Ovary (tissue), 10 donors: Measurements from ENCODE around the gene MAN1A2. TPM values are rescaled to one million over a fixed set of nuclear protein-coding genes. Genes with fewer than 3 reads are reported as not detected.

Experiments
- DNase-seq, 5 donors: peaks; one replicate each; pipeline ENCODE4 v3.0.0-alpha.2; 2019 to 2020
- H3K27ac ChIP-seq, 2 donors: fragments of 200-600 bp; one replicate each; pipeline versions ENCODE4 v1.5.1 to v1.8.0; 2019 to 2022
- H3K27me3 ChIP-seq: fragments of 200-600 bp; one replicate; pipeline ENCODE4 v1.8.0; 2022
- H3K36me3 ChIP-seq: fragments of 200-600 bp; sonication (generic); one replicate; pipeline ENCODE4 v1.5.1; 2019
- H3K4me1 ChIP-seq: one replicate; pipeline ENCODE4 v1.8.1; 2013; ENCODE audit warnings: mild to moderate bottlenecking, moderate library complexity; ENCODE audit not compliant: insufficient read depth
- H3K4me3 ChIP-seq: fragments of 200-600 bp; sonication (generic); one replicate; pipeline ENCODE4 v1.5.1; 2017
- H3K9me3 ChIP-seq, 2 donors: fragments of 200-600 bp in 1 of 2; sonication (generic) in 1 of 2; one replicate each; pipeline versions ENCODE4 v1.5.1 to v1.8.1; 2013 to 2019; ENCODE audit warnings: mild to moderate bottlenecking in 1 of 2, moderate library complexity in 1 of 2
- CTCF ChIP-seq, 3 donors: fragments of 450-650 bp in 2 of 3; fragments of 200-600 bp in 1 of 3; IDR thresholded peaks; one replicate each; pipeline versions ENCODE4 v1.5.1 to v1.8.0; 2016 to 2022; ENCODE audit warnings: antibody characterized with exemption in 3 of 3, mild to moderate bottlenecking in 1 of 3
- EP300 ChIP-seq: sonication (generic); formaldehyde crosslinking; IDR thresholded peaks from one replicate; pipeline ENCODE4 v1.6.1; 2017; ENCODE audit warnings: antibody characterized with exemption
- POLR2A ChIP-seq: fragments of 450-650 bp; IDR thresholded peaks from one replicate; pipeline ENCODE4 v1.6.1; 2017; ENCODE audit warnings: antibody characterized with exemption, mild to moderate bottlenecking, moderate library complexity
- WGBS, 3 donors: extraction: QIAGEN DNeasy Blood & Tissue Kit in 1 of 3; methylation state at CpG; one replicate each; pipeline versions ENCODE4 v1.1.5 to v1.1.7; 2013 to 2017; 5-methylcytosine and 5-hydroxymethylcytosine counted together
- intact Hi-C, 4 donors: fragments of 100-400 bp; cut with DNase I; formaldehyde crosslinking; loops; one replicate each; pipeline versions ENCODE4 v1.11.0 to v1.15.1; 2022 to 2023
- long read RNA-seq, 3 donors: library from polyadenylated mRNA in 2 of 3; unstranded in 2 of 3; transcript quantifications; one replicate each; pipeline ENCODE4 v2.0.0 and lab custom pipeline, GENCODE V29; 2021 to 2026
- polyA plus RNA-seq, 2 donors: library from polyadenylated mRNA; stranded (reverse); fragments of 200-250 nt in 1 of 2; fragments of 350-450 nt in 1 of 2; fragmentation: Illumina TruSeq in 1 of 2; extraction: RNeasy Lipid Tissue Mini Kit (QIAGEN cat#74804) in 1 of 2; gene quantifications; one replicate each; pipeline ENCODE4 v1.2.3, GENCODE V29; 2013 to 2014
- total RNA-seq, 7 donors: library from RNA; depleted of rRNA in 2 of 7; stranded (reverse); fragments of >200 nt in 2 of 7; fragmentation: NEBNext Ultra II Directional in 3 of 7; extraction: Animal tissue kit (Norgen Biotek cat#: 25700) in 3 of 7; gene quantifications; one replicate each; pipeline versions ENCODE4 v1.1.0 to v1.2.4, GENCODE V29; 2016 to 2023
- donor health status: DM: no; HTN: no; CAD: no; lungs with moderate emphysema.
- donor health status: DM: no; HTN: no; CAD: no.
- donor health status: Bipolar disorder and iron deficiency.
- donor health status: DM: yes; HTN: yes; CAD: no.
- donor health status: DM: no; HTN: no; CAD: no.
- donor health status: DM: yes; HTN: yes; CAD: no.

MAN1A2 gene
- total RNA-seq (10 to 100 TPM; 25.9 to 59.9 (median 48.1) TPM), polyA plus RNA-seq (10 to 100 TPM in 1 of 2 donors, 1 to 10 TPM in 1; 9.3 to 20.8 TPM)
- long read RNA-seq, donor 1, full-length matches to known transcripts, result 3 of 55 reads
- long read RNA-seq, donor 1, partial matches to known transcripts, result 46 of 55 reads
- long read RNA-seq, donor 1, other reads (novel, unspliced or antisense), result 6 of 55 reads
- long read RNA-seq, donor 2, full-length matches to known transcripts, result 2 of 13 reads
- long read RNA-seq, donor 2, partial matches to known transcripts, result 11 of 13 reads
- long read RNA-seq, donor 2, other reads (novel, unspliced or antisense), result 0 of 13 reads
- long read RNA-seq, donor 3, full-length matches to known transcripts, result 13 of 27 reads
- long read RNA-seq, donor 3, partial matches to known transcripts, result 6 of 27 reads
- long read RNA-seq, donor 3, other reads (novel, unspliced or antisense), result 8 of 27 reads

- Histone ChIP-seq H3K27ac (peak within 1 kb of the TSS; percentile 96 to 99), H3K4me1 (peaks cover 6% of the 10 kb centered on the region), H3K9me3 (no peaks in the 10 kb centered on the region), H3K27me3 (no peaks in the 10 kb centered on the region), H3K36me3 (no peaks in the 10 kb centered on the region), H3K4me3 (peak within 1 kb of the TSS; percentile 65)
- peak; percentile 86 to 89 (median 88) for DNase-seq
- 0 to 1% (median 0%) methylated on average over 60 to 91 of the region's 93 CpGs for WGBS, 3 donors
- TF ChIP-seq CTCF (IDR thresholded peaks at IDR 0.05), result peak in 1 of 3 donors; percentile 30
- peak; percentile 80 for TF ChIP-seq POLR2A
- no peak for TF ChIP-seq EP300
- intact Hi-C loops, result loop anchor here in 2 of 4 donors (10.0 kb wide), 2 partner anchors 387 to 993 kb away; partner anchors contain the start of gene ATP1A1 (in 1 of the 2)
Observed at GRCh38 chr1:117367046-117368025, at the start of gene MAN1A2. MAN1A2 (plus strand) TSS chr1:117367449; CDS start chr1:117368184, 735 bp downstream.

GRCh38 chr1:117318011-117318410 lies 49.2 kb upstream of the MAN1A2 start:
- H3K27me3 ChIP-seq, result no peaks in the 10 kb centered on the region
- no peak for DNase-seq
- H3K27ac ChIP-seq, result no peak overlapping the region
- no peaks in the 10 kb centered on the region for H3K36me3 ChIP-seq
- intact Hi-C loops, result no loop called here
- no peak overlapping the region for H3K4me3 ChIP-seq
- no peaks in the 10 kb centered on the region for H3K9me3 ChIP-seq
- peaks cover 5% of the 10 kb centered on the region for H3K4me1 ChIP-seq
- TF ChIP-seq POLR2A (no peak), EP300 (no peak), CTCF (IDR thresholded peaks at IDR 0.05) (no peak)
- 89 to 94% (median 92%) methylated on average over 1 of the region's 1 CpG for WGBS, 3 donors

GRCh38 chr1:117318426-117318825 lies 48.8 kb upstream of the MAN1A2 start:
- Histone ChIP-seq H3K27ac (no peak overlapping the region), H3K4me3 (no peak overlapping the region), H3K4me1 (peaks cover 5% of the 10 kb centered on the region), H3K36me3 (no peaks in the 10 kb centered on the region), H3K9me3 (no peaks in the 10 kb centered on the region), H3K27me3 (no peaks in the 10 kb centered on the region)
- intact Hi-C loops, result no loop called here
- WGBS, 3 donors, result 81 to 86% (median 83%) methylated on average over 3 of the region's 3 CpGs
- TF ChIP-seq CTCF (IDR thresholded peaks at IDR 0.05) (no peak), EP300 (no peak), POLR2A (no peak)
- DNase-seq, result no peak

GRCh38 chr1:117320515-117320914 lies 46.7 kb upstream of the MAN1A2 start:
- no peak for DNase-seq
- Histone ChIP-seq H3K27me3 (no peaks in the 10 kb centered on the region), H3K4me3 (no peak overlapping the region), H3K4me1 (peaks cover 5% of the 10 kb centered on the region), H3K36me3 (no peaks in the 10 kb centered on the region), H3K9me3 (no peaks in the 10 kb centered on the region), H3K27ac (no peak overlapping the region)
- 97 to 100% (median 100%) methylated on average over 1 of the region's 1 CpG for WGBS, 3 donors
- intact Hi-C loops, result no loop called here
- TF ChIP-seq POLR2A (no peak), CTCF (IDR thresholded peaks at IDR 0.05) (no peak), EP300 (no peak)
